Measurements from ENCODE around the gene PSKH1.

PSKH1 gene

GRCh38 chr16:67892899-67893742, at the start of gene PSKH1:
Gene PSKH1, plus strand, starts transcription at chr16:67893254. Its CDS starts 15,496 bp downstream, at chr16:67908750.
- intact Hi-C loops (cut with DNase I), result loop anchor here (10.0 kb wide), 1 partner anchor 48 kb away; the partner anchor contains the start of genes CENPT, NUTF2 and THAP11

GRCh38 chr16:67843343-67843765, 49.7 kb upstream of the PSKH1 start:
- DNase-seq, result no peak
- intact Hi-C loops (cut with DNase I), result loop anchor here (10.0 kb wide), 3 partner anchors 51 to 319 kb away; partner anchors contain the start of genes ACD, C16orf86, ENKD1 and PARD6A

More at GRCh38 chr16:67892899-67893742, at the start of gene PSKH1:
- DNase-seq, result peak; percentile 93 to 100 (median 98)

- intact Hi-C loops (cut with DNase I), result loop anchor here (10.0 kb wide), 3 partner anchors 50 to 320 kb away; partner anchors contain the start of genes ACD, C16orf86, ENKD1 and PARD6A
- DNase-seq, result no peak
Observed at GRCh38 chr16:67844497-67844896, 48.6 kb upstream of the PSKH1 start.

- intact Hi-C loops (cut with DNase I), result loop anchor here (5.0 to 10.0 kb wide), 4 partner anchors 49 to 321 kb away; partner anchors contain the start of genes ACD, C16orf86, ENKD1 and PARD6A
- no peak for DNase-seq
Observed at GRCh38 chr16:67845291-67846062, 47.6 kb upstream of the PSKH1 start.

GRCh38 chr16:67846063-67846319, 47.1 kb upstream of the PSKH1 start:
- no peak for DNase-seq
- intact Hi-C loops (cut with DNase I), result loop anchor here (5.0 to 10.0 kb wide), 4 partner anchors 49 to 321 kb away; partner anchors contain the start of genes ACD, C16orf86, ENKD1 and PARD6A

- intact Hi-C loops (cut with DNase I), result loop anchor here (5.0 to 10.0 kb wide), 4 partner anchors 48 to 322 kb away; partner anchors contain the start of genes ACD, C16orf86, ENKD1 and PARD6A
- DNase-seq, result peak; percentile 89 to 99 (median 92)
Observed at GRCh38 chr16:67846320-67847063, 46.6 kb upstream of the PSKH1 start, which contains the start of gene NUTF2. Gene NUTF2, plus strand, starts transcription at chr16:67846933. Its CDS starts 18,198 bp downstream, at chr16:67865131.

GRCh38 chr16:67847064-67847861, 45.8 kb upstream of the PSKH1 start, which contains the start of gene CENPT:
Gene CENPT, minus strand, starts transcription at chr16:67847693. Its CDS starts 13,834 bp downstream, at chr16:67833859.
- DNase-seq, result peak in 6 of 10 donors; percentile 51 to 94 (median 60)
- intact Hi-C loops (cut with DNase I), result loop anchor here (5.0 to 10.0 kb wide), 4 partner anchors 48 to 322 kb away; partner anchors contain the start of genes ACD, C16orf86, ENKD1 and PARD6A

GRCh38 chr16:67848118-67848517, 44.9 kb upstream of the PSKH1 start:
- intact Hi-C loops (cut with DNase I), result loop anchor here (5.0 to 10.0 kb wide), 4 partner anchors 47 to 323 kb away; partner anchors contain the start of genes ACD, C16orf86, ENKD1 and PARD6A
- DNase-seq, result no peak

GRCh38 chr16:67853670-67854069, 39.4 kb upstream of the PSKH1 start:
- no peak for DNase-seq
- intact Hi-C loops (cut with DNase I), result no loop called here

- intact Hi-C loops (cut with DNase I), result no loop called here
Observed at GRCh38 chr16:67855789-67856188, 37.3 kb upstream of the PSKH1 start.

GRCh38 chr16:67856927-67857546, 36.0 kb upstream of the PSKH1 start:
- no peak for DNase-seq

More at GRCh38 chr16:67855789-67856188, 37.3 kb upstream of the PSKH1 start:
- no peak for DNase-seq

GRCh38 chr16:67857547-67858233, 35.4 kb upstream of the PSKH1 start:
- no peak for DNase-seq
- intact Hi-C loops (cut with DNase I), result no loop called here

More at GRCh38 chr16:67856927-67857546, 36.0 kb upstream of the PSKH1 start:
- intact Hi-C loops (cut with DNase I), result no loop called here

- intact Hi-C loops (cut with DNase I), result no loop called here
- DNase-seq, result no peak
Observed at GRCh38 chr16:67858500-67858899, 34.6 kb upstream of the PSKH1 start.

GRCh38 chr16:67860589-67861398, 32.3 kb upstream of the PSKH1 start:
- DNase-seq, result no peak
- intact Hi-C loops (cut with DNase I), result no loop called here

GRCh38 chr16:67861877-67862276, 31.2 kb upstream of the PSKH1 start:
- intact Hi-C loops (cut with DNase I), result no loop called here
- no peak for DNase-seq

GRCh38 chr16:67862623-67863583, 30.2 kb upstream of the PSKH1 start:
- intact Hi-C loops (cut with DNase I), result no loop called here
- peak in 8 of 10 donors; percentile 49 to 94 (median 69) for DNase-seq
